OCI-M2 (cell line): ENCODE results near the gene CSNK1A1L.
"Not testable (repeated sequence)": the region's sequence is repeated elsewhere in the genome, so short reads cannot be mapped to it uniquely, and the experiment has no call there.

Experiments
- DNase-seq: peaks from one replicate; lab custom pipeline; 2025; ENCODE audit not compliant: unreplicated experiment; lab: John Stamatoyannopoulos, UW

The CSNK1A1L gene

DNA sequence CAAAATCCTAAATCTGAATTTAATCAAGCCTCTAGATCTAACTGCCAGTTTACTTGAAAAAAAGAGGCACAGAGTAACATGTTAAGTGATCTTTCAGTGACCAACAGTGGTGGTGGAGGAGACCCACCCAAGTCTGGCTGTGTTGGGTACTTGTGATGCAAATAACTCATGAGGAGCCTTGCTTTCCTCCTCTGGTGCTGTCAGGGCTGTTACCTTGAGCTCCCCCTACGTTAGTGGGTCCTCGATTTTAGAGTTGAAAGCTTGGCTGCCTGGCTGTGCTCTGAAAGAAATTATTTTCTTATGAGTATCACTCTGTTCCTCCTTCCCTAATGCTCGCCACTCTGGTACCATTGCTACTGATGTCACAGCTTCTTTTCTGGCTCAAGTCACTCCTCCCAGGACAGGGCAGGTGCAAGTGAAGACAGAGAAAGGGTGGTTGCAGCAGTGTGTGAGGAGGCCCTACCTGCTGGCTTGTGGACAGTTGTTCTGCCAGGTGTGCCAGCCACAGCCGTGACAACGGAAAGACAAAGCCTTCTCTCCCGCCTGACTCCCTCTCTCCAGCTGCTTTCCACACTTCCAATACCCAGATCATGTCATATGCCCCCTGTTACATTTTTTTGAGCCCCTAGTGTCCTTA, 39.5 kb downstream of the CSNK1A1L start:
- no peak for DNase-seq

DNA sequence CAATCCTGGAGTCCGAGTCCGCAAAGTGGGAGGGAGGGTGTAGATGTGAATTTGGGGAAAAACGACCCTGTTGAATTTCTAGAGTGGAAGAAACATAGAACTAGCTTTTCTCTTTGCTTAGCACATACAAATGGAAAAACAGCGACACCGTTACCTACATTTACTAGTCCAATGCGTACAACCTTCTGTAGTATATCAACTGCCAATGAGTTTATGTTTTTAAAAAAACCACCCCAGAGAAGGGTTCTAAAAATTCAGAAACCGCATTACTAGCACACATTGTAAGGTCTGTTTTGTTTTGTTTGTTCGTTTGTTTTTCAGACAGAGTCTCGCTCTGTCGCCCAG, 45.6 kb downstream of the CSNK1A1L start:
- no peak for DNase-seq

- peak; percentile 37 for DNase-seq
These were observed 46.3 kb downstream of the CSNK1A1L start, which contains the start of gene SUPT20H for GRCh38 chr13:37058910-37059847. Gene SUPT20H, minus strand, starts transcription at chr13:37059688. Its CDS starts 8,198 bp downstream, at chr13:37051490.

GRCh38 chr13:37056228-37056627, 49.2 kb downstream of the CSNK1A1L start:
- DNase-seq = not testable (repeated sequence)
